DOHH2 (cell line): ENCODE measurements around the gene DAGLA.

Source experiments
- EZH2phosphoT487 ChIP-seq: fragments of 200-600 bp; sonication (generic); IDR thresholded peaks from 2 replicates; pipeline ENCODE4 v1.6.1; 2017; ENCODE audit warnings: borderline replicate concordance, mild to moderate bottlenecking, antibody characterized with exemption, low read length, moderate library complexity, mixed read lengths
- TF ChIP-seq, protein P1 (sequence below): fragments of 200-600 bp; sonication (generic); IDR thresholded peaks from one replicate; pipeline ENCODE4 v1.5.1; 2014; ENCODE audit warnings: antibody characterized with exemption, mild to moderate bottlenecking, low read depth, low read length; ENCODE audit not compliant: poor library complexity, severe bottlenecking

DNA sequence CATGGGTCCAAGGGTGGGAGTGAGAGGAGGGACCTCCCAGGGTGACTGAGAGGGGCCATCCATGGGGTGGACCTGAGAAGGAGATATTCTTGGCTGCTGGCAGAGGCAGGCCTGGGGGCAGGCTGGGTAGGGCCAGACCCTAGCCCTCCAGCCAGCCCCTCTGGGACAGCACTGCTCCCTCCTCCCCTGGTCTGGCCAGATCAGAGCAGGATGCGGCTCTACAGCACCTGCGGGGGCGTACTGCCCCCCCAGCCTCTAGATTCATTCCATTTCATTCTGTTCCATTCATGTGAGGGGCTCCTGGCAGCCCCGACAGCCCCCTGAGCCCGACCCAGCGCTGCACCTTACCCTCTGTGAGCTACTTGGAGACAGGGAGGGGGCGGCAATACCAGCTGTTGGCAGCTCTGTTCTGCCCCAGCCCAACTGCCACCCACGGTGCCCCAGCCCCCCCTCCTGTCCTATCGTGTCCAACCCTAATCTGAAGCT is 37.9 kb downstream of the DAGLA start:
- TF ChIP-seq, protein P1, sequence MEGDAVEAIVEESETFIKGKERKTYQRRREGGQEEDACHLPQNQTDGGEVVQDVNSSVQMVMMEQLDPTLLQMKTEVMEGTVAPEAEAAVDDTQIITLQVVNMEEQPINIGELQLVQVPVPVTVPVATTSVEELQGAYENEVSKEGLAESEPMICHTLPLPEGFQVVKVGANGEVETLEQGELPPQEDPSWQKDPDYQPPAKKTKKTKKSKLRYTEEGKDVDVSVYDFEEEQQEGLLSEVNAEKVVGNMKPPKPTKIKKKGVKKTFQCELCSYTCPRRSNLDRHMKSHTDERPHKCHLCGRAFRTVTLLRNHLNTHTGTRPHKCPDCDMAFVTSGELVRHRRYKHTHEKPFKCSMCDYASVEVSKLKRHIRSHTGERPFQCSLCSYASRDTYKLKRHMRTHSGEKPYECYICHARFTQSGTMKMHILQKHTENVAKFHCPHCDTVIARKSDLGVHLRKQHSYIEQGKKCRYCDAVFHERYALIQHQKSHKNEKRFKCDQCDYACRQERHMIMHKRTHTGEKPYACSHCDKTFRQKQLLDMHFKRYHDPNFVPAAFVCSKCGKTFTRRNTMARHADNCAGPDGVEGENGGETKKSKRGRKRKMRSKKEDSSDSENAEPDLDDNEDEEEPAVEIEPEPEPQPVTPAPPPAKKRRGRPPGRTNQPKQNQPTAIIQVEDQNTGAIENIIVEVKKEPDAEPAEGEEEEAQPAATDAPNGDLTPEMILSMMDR = no peak
- no peak for TF ChIP-seq EZH2phosphoT487
